IMR-90 (cell line): ENCODE data around the gene GATA6. TPM values are rescaled to one million over a fixed set of nuclear protein-coding genes. Genes with fewer than 3 reads are reported as not detected.

Experiments
- ATAC-seq: fragments of 200-7000 bp; cut with Tn5 transposase; 2 replicates; pipeline ENCODE4 v1.9.1; 2020; ENCODE audit warnings: low read depth, mild to moderate bottlenecking, moderate library complexity
- BruUV-seq: library from RNA; stranded (reverse); fragments of 400-500 nt; replicated peaks from 2 replicates; lab custom pipeline; 2021; lab: Mats Ljungman, UMichigan
- CTCF ChIA-PET: fragments of 300-600 bp; formaldehyde crosslinking; extraction: SDS; loops from one replicate; lab custom pipeline; 2021; ENCODE audit warnings: antibody characterized with exemption; lab: Yijun Ruan, JAX
- POLR2A ChIA-PET: fragments of 300-600 bp; sonication (Branson Sonifier 250); formaldehyde crosslinking; loops from one replicate; lab custom pipeline; 2022; ENCODE audit warnings: antibody characterized with exemption; ENCODE audit not compliant: unreplicated experiment; lab: Charles Lee
- DNase-seq: peaks from one replicate; pipeline ENCODE4 v3.0.0; 2013
- H2AFZ ChIP-seq: replicated peaks from 2 replicates; pipeline ENCODE3; 2013; ENCODE audit warnings: low read length, mild to moderate bottlenecking; ENCODE audit not compliant: poor library complexity
- H2AK5ac ChIP-seq: 2 replicates; pipeline ENCODE4 v1.6.1; 2013; ENCODE audit warnings: low read depth, low read length, inconsistent platforms
- H2AK9ac ChIP-seq: replicated peaks from 2 replicates; pipeline ENCODE3; 2013; ENCODE audit warnings: mild to moderate bottlenecking, low read depth, low read length, moderate library complexity; ENCODE audit not compliant: poor library complexity
- H2BK120ac ChIP-seq: 2 replicates; pipeline ENCODE4 v1.6.1; 2013; ENCODE audit warnings: low read depth, low read length, inconsistent platforms
- H2BK15ac ChIP-seq: 3 replicates; pipeline ENCODE4 v1.6.1; 2013; ENCODE audit warnings: low read depth, low read length, inconsistent platforms
- H2BK20ac ChIP-seq: 2 replicates; pipeline ENCODE4 v1.6.1; 2013; ENCODE audit warnings: low read depth, mild to moderate bottlenecking, inconsistent platforms, low read length, moderate library complexity
- H2BK5ac ChIP-seq: 2 replicates; pipeline ENCODE4 v1.6.1; 2013; ENCODE audit warnings: mild to moderate bottlenecking, low read depth, low read length, inconsistent platforms; ENCODE audit not compliant: poor library complexity, severe bottlenecking
- H3K14ac ChIP-seq: replicated peaks from 2 replicates; pipeline ENCODE4 v1.6.1; 2013; ENCODE audit warnings: low read depth, low read length, inconsistent platforms
- H3K18ac ChIP-seq: 2 replicates; pipeline ENCODE4 v1.6.1; 2013; ENCODE audit warnings: low read depth, low read length, control low read depth
- H3K23ac ChIP-seq: 2 replicates; pipeline ENCODE4 v1.6.1; 2013; ENCODE audit warnings: low read depth, low read length, inconsistent platforms
- H3K27ac ChIP-seq: 2 replicates; pipeline ENCODE4 v1.5.1; 2013; ENCODE audit warnings: mild to moderate bottlenecking, control low read depth, low read length; ENCODE audit not compliant: insufficient read depth
- H3K27me3 ChIP-seq: 2 replicates; pipeline ENCODE4 v1.6.1; 2013; ENCODE audit warnings: low read length; ENCODE audit not compliant: control insufficient read depth, insufficient read depth
- H3K36me3 ChIP-seq: 2 replicates; pipeline ENCODE4 v1.6.1; 2013; ENCODE audit warnings: low read length, mixed read lengths; ENCODE audit not compliant: control insufficient read depth, insufficient read depth
- H3K4ac ChIP-seq: 2 replicates; pipeline ENCODE4 v1.6.1; 2013; ENCODE audit warnings: low read depth, low read length, inconsistent platforms
- H3K4me1 ChIP-seq: 2 replicates; pipeline ENCODE4 v1.6.1; 2013; ENCODE audit warnings: low read length, mixed read lengths; ENCODE audit not compliant: control insufficient read depth, insufficient read depth
- H3K4me2 ChIP-seq: 2 replicates; pipeline ENCODE4 v1.6.1; 2013; ENCODE audit warnings: low read depth, mild to moderate bottlenecking, control low read depth, low read length, moderate library complexity
- H3K4me3 ChIP-seq: 2 replicates; pipeline ENCODE4 v1.5.1; 2013; ENCODE audit warnings: low read depth, mild to moderate bottlenecking, control low read depth, low read length, moderate library complexity; ENCODE audit not compliant: insufficient read depth
- H3K56ac ChIP-seq: 2 replicates; pipeline ENCODE4 v1.6.1; 2013; ENCODE audit warnings: low read length, inconsistent platforms; ENCODE audit not compliant: insufficient read depth; ENCODE audit errors: extremely low read depth
- H3K79me1 ChIP-seq, 2 experiments: 2 replicates each; pipeline ENCODE4 v1.6.1; 2013; ENCODE audit warnings: low read length in 2 of 2, inconsistent platforms in 1 of 2, low read depth in 1 of 2
- H3K9ac ChIP-seq: 2 replicates; pipeline ENCODE4 v1.6.1; 2013; ENCODE audit warnings: low read depth, low read length, control low read depth
- H3K9me1 ChIP-seq: 2 replicates; pipeline ENCODE4 v1.6.1; 2013; ENCODE audit warnings: low read length, inconsistent platforms; ENCODE audit not compliant: insufficient read depth
- H3K9me3 ChIP-seq: 2 replicates; pipeline ENCODE4 v1.6.1; 2013; ENCODE audit warnings: low read length; ENCODE audit not compliant: control insufficient read depth, insufficient read depth
- H4K20me1 ChIP-seq: 2 replicates; pipeline ENCODE4 v1.6.1; 2013; ENCODE audit warnings: low read length, inconsistent platforms; ENCODE audit not compliant: insufficient read depth
- H4K5ac ChIP-seq: 2 replicates; pipeline ENCODE4 v1.6.1; 2013; ENCODE audit warnings: mild to moderate bottlenecking, low read depth, low read length, control low read depth
- H4K8ac ChIP-seq, 2 experiments: 2 replicates each; pipeline ENCODE4 v1.6.1; 2013; ENCODE audit warnings: low read depth in 2 of 2, low read length in 2 of 2, control low read depth in 1 of 2, inconsistent platforms in 1 of 2
- H4K91ac ChIP-seq: 2 replicates; pipeline ENCODE4 v1.6.1; 2013; ENCODE audit warnings: low read depth, low read length, inconsistent platforms; ENCODE audit not compliant: insufficient read depth
- BHLHE40 ChIP-seq: fragments of 150-350 bp; IDR thresholded peaks from 2 replicates; pipeline ENCODE4 v1.6.1; 2016; ENCODE audit warnings: mild to moderate bottlenecking, low read depth, low read length
- CEBPB ChIP-seq: IDR thresholded peaks from 2 replicates; pipeline ENCODE4 v1.6.1; 2012; ENCODE audit warnings: low read depth, low read length, improper control_type of control experiment
- ELK1 ChIP-seq: fragments of 150-350 bp; IDR thresholded peaks from 2 replicates; pipeline ENCODE4 v1.6.1; 2016; ENCODE audit warnings: low read depth, mild to moderate bottlenecking, low read length, moderate library complexity, borderline replicate concordance
- FOS ChIP-seq: fragments of 150-350 bp; IDR thresholded peaks from 2 replicates; pipeline ENCODE4 v1.6.1; 2016; ENCODE audit warnings: low read depth, low read length
- MAFK ChIP-seq: IDR thresholded peaks from 2 replicates; pipeline ENCODE4 v1.6.1; 2012; ENCODE audit warnings: low read depth, low read length, improper control_type of control experiment
- MAZ ChIP-seq: IDR thresholded peaks from 2 replicates; pipeline ENCODE4 v1.6.1; 2012; ENCODE audit warnings: low read depth, mild to moderate bottlenecking, low read length, improper control_type of control experiment, moderate library complexity, borderline replicate concordance
- NFE2L2 ChIP-seq: fragments of 150-350 bp; IDR thresholded peaks from 2 replicates; pipeline ENCODE4 v1.6.1; 2016; ENCODE audit warnings: low read depth, mild to moderate bottlenecking, low read length
- RCOR1 ChIP-seq: IDR thresholded peaks from 2 replicates; pipeline ENCODE4 v1.6.1; 2012; ENCODE audit warnings: mild to moderate bottlenecking, low read length, improper control_type of control experiment; ENCODE audit not compliant: insufficient replicate concordance
- SMC3 ChIP-seq: fragments of 150-350 bp; IDR thresholded peaks from 2 replicates; pipeline ENCODE4 v1.6.1; 2016; ENCODE audit warnings: low read depth, mild to moderate bottlenecking, antibody characterized with exemption, low read length, moderate library complexity
- WGBS, 2 experiments: methylation state at CpG; one replicate each; pipeline versions ENCODE4 v1.1.5 to v1.1.7; 2013; ENCODE audit warnings: missing lambda C conversion rate in 2 of 2; ENCODE audit not compliant: insufficient read length in 1 of 2; ENCODE audit errors: extremely low coverage in 2 of 2; 5-methylcytosine and 5-hydroxymethylcytosine counted together
- dilution Hi-C: fragments of 300-500 bp; cut with HindIII; formaldehyde crosslinking; loops from one replicate; pipeline ENCODE4 v1.14.3; 2018; ENCODE audit warnings: low sequenced_read_pairs; ENCODE audit not compliant: unreplicated experiment
- in situ Hi-C: fragments of 300-500 bp; cut with MboI; formaldehyde crosslinking; loops from 3 replicates; pipeline ENCODE4 v1.14.3; 2019; ENCODE audit warnings: low sequenced_read_pairs, inconsistent platforms, mixed read lengths
- intact Hi-C: fragments of 100-400 bp; cut with micrococcal nuclease; formaldehyde crosslinking; loops from 2 replicates; pipeline ENCODE4 v1.10.0; 2022
- polyA plus RNA-seq, 3 experiments: library from polyadenylated mRNA; depleted of rRNA; stranded (reverse); fragments of >200 nt; gene quantifications; 2 replicates each; pipeline ENCODE4 v1.2.3, GENCODE V29; 2012; ENCODE audit warnings: low replicate concordance in 1 of 3
- total RNA-seq: library from RNA; depleted of rRNA; stranded (reverse); fragments of >200 nt; gene quantifications from 2 replicates; pipeline ENCODE4 v1.2.3, GENCODE V29; 2012

Gene GATA6
- total and polyA plus RNA-seq, 2 of the 4 experiments (the other 2 are of a cell fraction) = 2.5 to 4.0 TPM

DNA sequence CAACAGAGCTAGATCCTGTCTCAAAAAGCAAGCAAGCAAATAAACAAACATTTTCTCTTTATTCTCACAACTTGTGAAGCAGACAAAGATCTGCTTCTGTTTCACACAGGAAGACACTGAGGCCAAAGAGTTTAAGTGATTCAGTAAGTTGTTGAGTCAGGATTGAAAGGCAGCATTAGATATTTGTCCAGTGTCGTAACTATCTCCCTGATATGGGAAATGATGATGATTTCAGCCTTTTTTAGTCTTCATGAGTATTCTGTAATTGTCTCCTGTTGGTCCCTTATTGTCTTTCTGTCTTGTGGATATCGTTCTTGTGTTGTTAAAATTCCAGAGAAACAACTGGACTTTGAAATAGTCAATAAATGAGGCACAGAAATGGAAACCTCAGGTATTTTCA lies 59.6 kb downstream of the GATA6 start:
- Histone ChIP-seq H3K4me3 (no peak overlapping the region), H3K9me1 (no peaks in the 10 kb centered on the region), H4K91ac (no peak overlapping the region), H3K27me3 (peaks cover 7% of the 10 kb centered on the region), H3K14ac (no peak overlapping the region), H2AK9ac (no peak overlapping the region), H2BK5ac (no peak overlapping the region), H3K56ac (no peak overlapping the region), H3K36me3 (no peaks in the 10 kb centered on the region), H2BK20ac (no peak overlapping the region), H3K9me3 (no peaks in the 10 kb centered on the region), H2BK15ac (no peak overlapping the region), H2AK5ac (no peak overlapping the region), H3K4me2 (no peak overlapping the region), H3K79me1 (no peaks in the 10 kb centered on the region), H2AFZ (no peak overlapping the region), H4K5ac (peak overlapping the region; percentile 10; the same call in 1 of the 2 replicates), H3K23ac (no peak overlapping the region), H3K4me1 (peaks cover 8% of the 10 kb centered on the region), H3K4ac (no peak overlapping the region), H2BK120ac (no peak overlapping the region; the same call in 1 of the 2 replicates), H3K18ac (no peak overlapping the region), H4K20me1 (no peaks in the 10 kb centered on the region), H4K8ac (no peak overlapping the region), H3K9ac (no peak overlapping the region), H3K27ac (no peak overlapping the region)
- no CpG with 5 or more reads among the region's 2 CpGs for WGBS, 2 experiments
- ChIA-PET CTCF (no interaction called here), POLR2A (no interaction called here)
- BruUV-seq = no TSS peak
- dilution Hi-C loops (no loop called here), intact Hi-C loops (loop anchor here (10.0 kb wide), 1 partner anchor 76 kb away; no protein-coding TSS in a partner anchor), in situ Hi-C loops (no loop called here)
- DNase-seq (peak; percentile 82), ATAC-seq (no peak; the same call in 1 of the 2 replicates)
- TF ChIP-seq ELK1 = no peak
- no peak for TF ChIP-seq RCOR1
- TF ChIP-seq NFE2L2 = peak; percentile 61; the same call in 1 of the 2 replicates
- no peak for TF ChIP-seq MAZ
- peak; percentile 53; the same call in 1 of the 2 replicates for TF ChIP-seq MAFK
- TF ChIP-seq BHLHE40 = no peak
- TF ChIP-seq FOS = no peak
- peak; percentile 72 for TF ChIP-seq CEBPB
- TF ChIP-seq SMC3 = no peak
